HG02610 (cell line): Measurements from ENCODE around the gene GPN2.
"Not testable (repeated sequence)": the region's sequence is repeated elsewhere in the genome, so short reads cannot be mapped to it uniquely, and the experiment has no call there.

ENCODE experiments used
- ATAC-seq: cut with Tn5 transposase; IDR thresholded peaks from one replicate; pipeline ENCODE4 v1.9.1; 2021; ENCODE audit warnings: mild to moderate bottlenecking, moderate library complexity; ENCODE audit not compliant: unreplicated experiment

The GPN2 gene

DNA sequence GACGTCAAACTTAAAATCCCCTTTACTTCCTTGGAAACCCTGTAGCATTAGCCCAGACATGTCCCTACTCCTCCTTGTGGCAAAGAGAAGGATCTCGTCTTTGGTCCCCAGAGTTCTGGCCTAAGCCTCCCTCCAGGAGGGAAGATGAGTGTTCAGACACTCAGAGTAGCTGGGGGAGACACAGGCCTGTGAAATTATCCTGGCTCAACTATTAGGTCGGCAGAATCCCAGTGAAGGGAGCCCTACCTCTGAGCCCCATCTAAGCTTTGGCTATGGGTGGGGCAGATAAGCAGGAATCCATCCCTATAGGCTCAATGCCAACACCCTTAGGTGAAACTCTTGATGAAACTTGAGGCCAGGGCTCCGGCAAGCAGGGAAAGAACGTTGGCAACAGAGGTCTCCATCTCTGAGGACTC is 28.8 kb downstream of the GPN2 start:
- ATAC-seq: no peak

DNA sequence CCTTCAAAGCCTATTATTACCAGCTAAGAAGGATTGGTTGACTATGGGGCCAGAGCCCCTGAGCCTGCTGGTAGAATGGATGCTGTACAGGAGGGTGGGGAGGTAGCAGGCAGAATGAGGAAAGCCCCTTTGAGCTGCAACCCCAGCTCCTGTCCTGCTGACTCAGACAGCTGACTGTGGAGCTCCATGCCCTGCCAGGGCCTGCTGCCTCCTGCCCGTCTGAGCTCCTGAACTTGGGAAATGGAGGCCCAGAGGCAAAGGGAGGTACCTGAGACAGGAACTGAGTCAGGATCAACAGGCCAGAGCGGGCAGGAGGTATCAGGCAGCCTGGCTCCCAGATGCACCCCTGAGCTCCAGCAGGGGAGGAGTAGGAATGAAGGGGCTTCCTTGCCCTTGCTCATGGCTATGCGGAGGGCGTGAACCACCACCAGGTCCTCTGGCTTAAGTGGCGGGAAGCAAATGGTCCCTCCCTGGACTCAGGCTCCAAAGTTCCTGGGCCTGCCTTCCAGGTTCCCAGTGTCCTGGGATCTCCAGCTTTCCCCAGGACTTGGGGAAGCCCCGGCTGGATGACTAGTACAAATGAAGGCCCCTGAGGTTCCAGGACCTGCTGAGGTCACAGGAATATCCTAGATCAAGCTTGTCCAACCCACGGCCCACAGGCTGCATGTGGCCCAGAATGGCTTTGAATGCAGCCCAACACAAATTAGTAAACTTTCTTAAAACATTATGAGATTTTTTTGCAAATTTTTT is 31.0 kb downstream of the GPN2 start:
- no peak for ATAC-seq

DNA sequence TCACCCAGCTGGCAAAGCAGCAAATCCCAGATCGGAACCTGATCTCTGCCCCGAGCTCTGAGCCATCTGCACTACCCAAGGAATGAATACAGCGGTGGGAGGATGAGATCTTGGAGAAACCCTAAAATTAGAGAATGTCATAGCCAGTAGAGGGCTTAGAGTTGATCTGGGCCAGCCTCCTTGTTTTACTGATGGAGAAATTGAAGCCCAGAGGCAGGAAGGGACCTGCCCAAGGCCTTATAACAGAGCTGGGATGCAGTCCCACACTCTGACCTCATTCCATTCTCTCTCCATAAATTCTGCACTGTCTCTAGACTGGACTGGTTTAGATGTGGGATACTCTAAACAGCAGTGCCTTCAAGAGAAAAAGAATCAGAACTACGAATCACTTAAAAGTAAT is 31.9 kb downstream of the GPN2 start:
- no peak for ATAC-seq

DNA sequence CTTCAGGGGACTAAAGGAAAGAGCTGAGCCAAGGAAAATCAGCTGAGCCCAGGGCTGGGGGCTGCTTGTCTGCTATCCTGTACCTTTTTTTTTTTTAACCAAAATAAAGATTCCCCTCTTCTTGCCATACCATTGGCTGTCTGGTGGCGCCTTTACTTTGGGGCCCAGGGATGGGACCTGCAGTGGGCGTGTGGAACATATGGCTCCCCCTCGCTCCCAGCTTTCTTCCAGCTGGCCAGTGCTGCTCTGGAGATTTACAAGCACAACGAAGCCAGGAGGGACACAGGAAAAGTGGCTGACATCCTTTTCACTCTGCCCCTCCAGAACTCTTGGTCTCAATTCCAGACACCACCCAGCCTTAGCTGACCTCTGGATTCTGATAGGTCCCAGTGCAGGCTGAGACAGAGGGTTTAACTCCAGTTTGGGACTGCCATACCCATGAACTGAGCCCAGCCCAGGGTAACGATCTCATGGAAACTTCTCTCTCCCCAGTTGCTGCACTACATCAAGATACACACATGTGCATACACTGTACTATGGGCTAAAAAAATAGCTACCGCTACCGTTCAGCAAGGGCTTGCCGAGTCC is 32.5 kb downstream of the GPN2 start:
- no peak for ATAC-seq

DNA sequence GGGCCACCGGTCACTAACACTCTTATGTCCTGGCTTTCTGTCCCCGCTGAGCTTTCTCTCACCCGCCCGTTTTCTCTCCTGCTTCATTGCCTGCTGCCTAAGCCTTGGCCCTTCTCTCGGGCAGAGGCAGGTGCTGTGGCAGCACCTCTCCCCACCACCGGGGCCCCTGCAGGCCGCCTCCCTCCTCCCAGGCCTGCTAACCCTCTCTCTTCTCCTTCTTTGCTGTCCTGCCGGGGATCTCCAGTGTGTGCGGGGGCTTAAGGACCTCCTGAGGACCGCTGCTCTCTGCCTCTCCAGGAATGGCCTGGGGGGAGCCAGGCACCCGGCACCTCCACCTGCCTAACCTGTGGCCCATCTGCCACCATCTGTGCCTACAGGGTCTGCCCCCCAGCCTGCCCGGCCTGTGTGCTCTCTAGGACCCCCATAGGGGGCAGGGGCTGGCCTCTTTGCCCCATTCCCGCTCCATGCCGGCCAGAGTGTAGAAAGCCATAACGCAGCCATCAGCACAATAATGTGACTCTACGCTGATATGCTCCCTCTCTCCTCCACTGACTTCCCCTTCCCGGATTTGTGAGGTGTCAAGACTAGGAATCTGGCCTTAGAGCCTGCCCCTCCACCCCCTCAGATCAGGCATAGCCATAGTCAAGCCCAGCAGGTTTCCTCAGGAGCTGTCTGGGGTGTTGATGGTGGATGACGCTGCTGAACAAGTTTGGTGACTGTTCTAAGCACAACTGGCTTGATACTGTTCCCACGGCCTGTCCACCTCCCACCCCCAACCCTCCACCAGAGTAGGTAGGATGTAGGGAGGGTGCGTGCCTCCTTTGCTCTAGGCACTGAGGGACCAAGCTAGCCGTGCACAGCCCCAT is 33.2 kb downstream of the GPN2 start:
- ATAC-seq: no peak

DNA sequence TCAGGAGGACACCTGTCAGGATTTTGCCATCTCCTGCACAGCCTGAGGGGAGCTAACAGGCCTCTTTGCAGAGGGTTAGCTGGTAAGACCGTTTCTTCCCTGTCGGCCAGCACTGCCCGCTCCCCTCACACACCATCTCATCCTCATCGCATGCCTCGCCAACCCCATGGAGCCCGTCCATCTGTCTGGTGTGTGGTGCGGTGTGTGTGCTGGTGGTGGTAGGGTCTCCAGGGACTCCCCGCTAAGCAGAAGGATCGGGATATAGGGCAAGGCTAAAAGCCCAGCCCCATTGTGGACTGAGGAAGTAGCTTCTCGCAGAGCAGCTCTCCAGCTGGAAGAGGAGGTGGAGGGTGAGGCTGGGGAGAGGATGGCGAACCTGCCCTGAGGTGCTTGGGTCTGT is 33.9 kb downstream of the GPN2 start:
- ATAC-seq: no peak

DNA sequence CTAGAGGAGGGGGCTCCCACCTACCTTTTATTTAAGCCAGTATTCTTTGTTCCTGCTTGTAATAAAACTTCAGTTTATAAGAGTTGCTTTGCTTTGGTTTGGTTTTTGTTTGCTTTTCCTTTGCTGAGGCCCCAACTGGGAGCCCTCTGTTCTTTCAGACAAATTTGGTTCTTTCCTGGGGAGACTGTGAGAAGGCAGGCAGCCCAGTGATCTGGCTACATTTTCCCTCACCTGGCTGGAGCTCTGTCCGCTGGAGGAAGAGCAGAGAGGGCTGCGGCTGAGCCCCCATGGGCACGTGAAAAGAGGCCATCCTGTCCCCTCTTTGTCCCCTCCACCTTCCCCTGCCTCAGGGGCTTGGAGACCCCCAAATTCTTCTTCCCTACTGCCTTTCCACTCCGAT is 34.4 kb downstream of the GPN2 start:
- ATAC-seq: no peak

DNA sequence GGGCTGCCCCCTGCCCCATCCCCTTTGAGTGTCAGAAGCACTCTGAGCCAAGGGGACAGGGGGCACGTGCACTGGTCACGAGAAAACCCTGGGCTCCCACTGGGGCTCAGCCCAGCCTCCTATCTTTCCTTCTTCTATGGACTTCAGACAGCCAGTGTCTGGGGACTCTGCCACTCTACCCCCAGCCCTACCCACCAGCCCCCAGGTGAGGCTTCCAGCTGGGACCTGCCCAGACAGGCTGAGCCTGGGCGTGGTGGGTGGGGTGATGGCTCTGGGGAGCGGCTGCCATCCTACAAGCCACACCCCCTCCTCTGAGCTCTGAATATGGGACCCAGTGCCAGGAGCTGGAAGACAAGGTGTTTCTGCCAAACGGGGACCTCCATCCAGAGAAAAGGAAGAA is 35.2 kb downstream of the GPN2 start:
- no peak for ATAC-seq

DNA sequence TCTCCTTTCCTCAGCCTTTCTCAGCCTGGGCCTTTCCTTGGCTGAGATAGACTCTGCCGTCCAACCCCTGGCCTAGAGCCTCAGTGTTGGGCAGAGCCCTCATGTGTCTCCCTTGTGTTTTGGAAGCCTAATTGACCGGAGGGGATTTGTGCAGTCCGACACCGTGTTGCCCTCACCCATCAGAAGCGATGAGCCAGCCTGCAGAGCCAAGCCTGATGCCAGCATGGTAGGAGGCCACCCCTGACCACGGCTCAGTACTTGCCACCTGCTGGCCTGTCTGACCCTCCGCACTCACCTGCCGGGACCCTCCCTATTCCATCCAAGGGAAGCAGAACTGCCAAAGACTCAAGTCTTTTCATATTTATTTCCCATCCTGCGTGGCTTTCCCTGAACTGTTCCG is 36.5 kb downstream of the GPN2 start:
- no peak for ATAC-seq

DNA sequence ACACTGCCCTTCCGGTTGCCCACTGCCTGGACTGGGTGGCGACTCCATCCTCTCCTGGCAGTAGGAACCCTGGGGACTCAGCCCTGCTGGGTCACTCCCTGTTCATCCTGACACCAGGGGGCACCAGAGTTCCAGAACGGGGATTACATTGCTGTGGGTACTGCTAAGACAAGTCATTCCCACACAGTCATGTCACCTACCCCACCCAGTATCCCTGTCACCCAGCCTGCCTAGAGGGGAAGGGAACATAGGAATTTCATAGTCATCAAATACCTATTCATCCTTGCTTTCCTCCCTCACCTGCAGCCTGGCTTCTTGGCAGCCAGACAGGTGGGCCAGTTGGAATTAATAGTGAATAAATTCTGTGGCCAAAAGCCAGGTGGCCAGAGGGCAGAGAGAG is 36.9 kb downstream of the GPN2 start:
- no peak for ATAC-seq

DNA sequence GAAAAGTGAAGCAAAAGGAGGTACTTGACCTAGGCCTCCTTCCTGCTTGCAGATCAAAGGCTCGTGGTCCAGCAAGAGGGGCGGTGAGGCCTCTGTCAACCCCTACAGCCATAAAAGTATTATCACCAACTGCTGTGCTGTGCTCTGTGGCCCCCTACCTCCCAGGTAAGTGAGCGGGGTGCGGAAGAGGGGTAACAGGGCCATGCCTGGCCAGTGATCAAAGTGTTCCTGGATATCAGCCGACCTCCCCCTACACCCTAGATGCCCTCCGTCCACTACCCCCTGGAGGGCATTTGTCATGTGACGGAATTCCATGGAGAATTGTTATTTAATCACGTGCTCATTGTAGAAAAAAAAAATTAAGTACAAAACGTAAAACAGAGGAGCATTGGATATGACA is 37.4 kb downstream of the GPN2 start:
- no peak for ATAC-seq

DNA sequence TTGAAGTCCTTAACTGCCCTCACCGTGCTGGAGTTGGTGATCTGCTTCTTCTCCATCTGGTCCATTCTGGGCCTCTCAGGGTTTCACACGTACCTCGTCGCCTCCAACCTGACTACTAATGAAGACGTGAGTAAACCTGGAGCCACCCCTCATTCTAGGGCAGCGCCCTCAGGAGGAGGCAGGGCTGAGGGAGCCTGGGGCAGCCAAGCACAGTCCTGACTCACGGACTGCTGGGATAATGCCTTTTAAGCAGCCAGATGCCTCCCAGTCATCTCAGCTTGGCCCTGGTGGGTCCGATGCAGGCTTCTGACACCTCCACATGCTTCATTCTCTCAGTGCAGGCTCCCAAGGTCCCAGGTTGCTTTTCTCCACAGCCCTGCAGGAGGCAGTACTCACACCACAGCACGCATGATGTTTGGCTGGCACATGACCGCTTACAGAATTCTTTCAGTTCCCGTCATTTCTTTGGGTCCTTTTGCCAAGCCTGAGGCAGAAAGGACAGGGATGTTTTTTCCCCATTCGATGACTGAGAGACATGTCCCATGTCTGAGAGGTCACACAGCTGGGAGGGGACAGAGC is 38.9 kb downstream of the GPN2 start:
- ATAC-seq: no peak

DNA sequence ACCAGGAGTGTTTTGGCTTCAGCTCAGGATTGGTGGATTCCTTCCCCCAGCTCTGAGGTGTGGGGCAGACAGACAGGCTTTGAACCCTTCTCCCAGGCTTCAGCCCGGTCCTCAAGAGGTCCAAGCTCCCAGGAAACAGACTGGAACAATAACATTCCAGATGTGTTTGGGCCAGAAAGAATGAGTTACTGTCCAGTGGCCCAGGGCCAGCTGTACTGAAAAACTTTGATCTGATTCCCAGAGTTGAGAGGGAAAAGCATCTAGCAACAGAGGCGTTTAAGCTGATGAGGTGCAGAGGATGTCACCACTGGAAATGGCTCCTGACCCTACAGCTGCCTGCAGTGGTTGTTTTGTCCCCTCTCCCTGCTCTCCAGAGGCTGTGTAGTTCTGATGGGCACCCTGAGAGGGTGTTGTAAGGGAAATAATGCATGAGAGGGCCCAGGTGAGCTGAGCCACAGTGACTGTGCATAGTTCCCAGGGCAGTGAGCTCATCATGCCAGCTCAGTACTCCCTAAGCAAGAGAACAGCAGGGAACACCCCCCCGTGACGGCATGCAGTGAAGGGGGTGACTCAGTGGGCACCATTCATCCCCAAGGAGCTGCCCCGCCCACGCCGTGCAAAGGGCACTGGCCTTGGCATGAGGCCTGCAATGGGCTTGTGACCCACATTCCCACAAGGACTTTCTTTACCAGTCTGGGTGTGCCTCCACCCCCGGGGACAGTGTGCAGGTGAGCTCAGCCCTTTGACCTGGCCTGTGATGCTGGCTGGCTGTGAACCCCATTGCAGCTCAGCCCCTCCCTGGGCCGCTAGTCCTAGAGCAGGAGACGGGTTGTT is 40.9 kb downstream of the GPN2 start:
- no peak for ATAC-seq

DNA sequence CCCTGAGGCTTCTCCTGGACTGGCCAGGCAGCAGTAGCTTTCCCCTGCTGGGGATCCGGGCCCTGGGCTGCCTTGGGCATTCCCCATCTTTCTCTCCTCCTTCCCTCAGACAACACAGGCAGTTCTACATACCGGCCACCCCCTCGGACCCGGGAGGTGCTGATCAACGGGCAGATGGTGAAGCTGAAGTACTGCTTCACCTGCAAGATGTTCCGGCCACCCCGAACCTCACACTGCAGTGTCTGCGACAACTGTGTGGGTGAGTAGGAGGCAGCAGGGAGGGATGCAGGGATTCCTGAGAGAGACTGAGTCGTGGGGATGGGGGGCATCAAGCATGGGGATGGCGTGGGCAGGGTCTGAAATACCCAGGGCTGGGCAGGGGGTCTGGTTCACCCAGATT is 41.6 kb downstream of the GPN2 start:
- no peak for ATAC-seq

DNA sequence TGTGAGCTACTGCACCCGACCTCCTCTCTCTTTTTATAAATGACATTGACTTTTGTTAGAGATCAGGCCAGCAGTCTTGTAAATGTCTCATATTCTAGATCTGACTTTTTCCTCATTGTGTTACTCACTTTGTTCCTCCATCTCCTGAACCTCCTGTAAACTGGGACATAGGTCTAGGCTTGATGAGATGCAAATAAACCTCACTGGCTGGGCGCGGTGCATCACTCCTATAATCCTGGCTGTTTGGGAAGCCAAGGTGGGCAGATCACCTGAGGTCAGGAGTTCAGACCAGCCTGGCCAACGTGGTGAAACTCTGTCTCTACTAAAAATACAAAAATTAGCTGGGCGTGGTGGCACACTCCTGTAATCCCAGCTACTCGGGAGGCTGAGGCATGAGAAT is 42.3 kb downstream of the GPN2 start:
- ATAC-seq: not testable (repeated sequence)

DNA sequence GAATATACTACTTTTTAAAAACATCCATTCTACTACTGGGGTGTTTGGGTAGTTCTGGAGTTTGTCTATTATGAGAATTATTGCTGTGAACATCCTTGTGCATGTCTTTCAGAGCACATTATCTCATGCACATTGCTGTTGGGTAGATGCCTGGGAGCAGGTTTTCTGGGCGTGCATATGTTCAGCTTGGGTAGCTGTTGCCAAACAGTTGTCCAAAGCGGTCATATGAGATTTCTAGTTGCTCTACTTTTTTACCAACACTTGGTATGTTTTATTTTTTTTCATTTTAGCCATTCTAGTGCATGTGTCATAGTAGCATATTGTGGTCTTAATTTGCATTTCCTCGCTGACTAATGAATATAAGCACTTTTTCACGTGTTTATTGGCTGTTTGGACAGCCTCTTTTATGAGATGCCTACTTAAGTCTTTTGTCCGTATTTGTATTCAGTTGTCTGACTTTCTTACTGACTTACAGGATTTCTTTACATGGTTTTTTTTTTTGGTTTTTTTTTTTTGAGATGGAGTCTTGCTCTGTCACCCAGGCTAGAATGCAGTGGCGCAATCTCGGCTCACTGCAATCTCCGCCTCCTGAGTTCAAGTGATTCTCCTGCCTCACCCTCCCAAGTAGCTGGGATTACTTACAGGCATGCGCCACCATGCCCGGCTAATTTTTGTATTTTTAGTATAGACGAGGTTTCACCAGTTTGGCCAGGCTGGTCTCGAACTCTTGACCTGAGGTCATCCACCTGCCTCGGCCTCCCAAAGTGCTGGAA is 45.5 kb downstream of the GPN2 start:
- ATAC-seq: no peak

DNA sequence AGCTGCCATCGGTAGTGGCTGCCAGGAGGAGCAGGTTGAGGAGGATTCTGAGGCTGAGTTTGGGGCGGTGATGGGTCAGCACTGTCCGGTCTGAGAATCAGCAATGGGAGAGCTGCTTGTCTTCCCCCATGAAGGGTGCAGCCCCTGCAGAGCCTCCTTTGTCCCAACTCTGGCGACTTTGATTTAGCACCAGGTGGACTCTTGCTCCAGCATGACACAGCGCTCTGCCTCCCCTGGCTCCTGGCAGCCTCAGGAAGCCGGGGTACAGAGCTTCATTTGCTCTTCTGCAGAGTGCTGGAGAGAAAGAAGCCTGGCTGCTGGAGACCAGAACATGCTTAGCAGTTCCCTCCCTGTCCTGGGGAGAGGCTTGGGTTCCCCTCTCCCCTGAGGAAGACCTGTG is 50.3 kb downstream of the GPN2 start:
- ATAC-seq: no peak

DNA sequence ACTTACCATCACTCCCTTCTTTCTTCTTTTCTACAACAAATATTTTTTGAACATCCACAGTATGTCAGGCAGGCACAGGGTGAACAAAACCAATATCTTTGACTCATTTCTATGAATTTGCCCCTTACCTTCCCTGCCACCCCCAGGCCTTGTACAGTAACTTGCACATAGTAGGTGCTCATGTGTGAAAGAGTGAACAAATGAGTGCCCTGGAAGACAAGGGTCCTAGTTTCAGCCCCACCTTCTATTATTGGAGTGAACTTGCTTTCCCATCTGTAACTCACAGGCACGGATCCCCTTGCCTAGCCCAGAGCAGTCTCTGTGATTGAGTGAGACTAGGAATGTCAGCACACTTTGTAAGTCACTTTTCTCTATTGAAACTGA is 50.8 kb downstream of the GPN2 start:
- no peak for ATAC-seq

DNA sequence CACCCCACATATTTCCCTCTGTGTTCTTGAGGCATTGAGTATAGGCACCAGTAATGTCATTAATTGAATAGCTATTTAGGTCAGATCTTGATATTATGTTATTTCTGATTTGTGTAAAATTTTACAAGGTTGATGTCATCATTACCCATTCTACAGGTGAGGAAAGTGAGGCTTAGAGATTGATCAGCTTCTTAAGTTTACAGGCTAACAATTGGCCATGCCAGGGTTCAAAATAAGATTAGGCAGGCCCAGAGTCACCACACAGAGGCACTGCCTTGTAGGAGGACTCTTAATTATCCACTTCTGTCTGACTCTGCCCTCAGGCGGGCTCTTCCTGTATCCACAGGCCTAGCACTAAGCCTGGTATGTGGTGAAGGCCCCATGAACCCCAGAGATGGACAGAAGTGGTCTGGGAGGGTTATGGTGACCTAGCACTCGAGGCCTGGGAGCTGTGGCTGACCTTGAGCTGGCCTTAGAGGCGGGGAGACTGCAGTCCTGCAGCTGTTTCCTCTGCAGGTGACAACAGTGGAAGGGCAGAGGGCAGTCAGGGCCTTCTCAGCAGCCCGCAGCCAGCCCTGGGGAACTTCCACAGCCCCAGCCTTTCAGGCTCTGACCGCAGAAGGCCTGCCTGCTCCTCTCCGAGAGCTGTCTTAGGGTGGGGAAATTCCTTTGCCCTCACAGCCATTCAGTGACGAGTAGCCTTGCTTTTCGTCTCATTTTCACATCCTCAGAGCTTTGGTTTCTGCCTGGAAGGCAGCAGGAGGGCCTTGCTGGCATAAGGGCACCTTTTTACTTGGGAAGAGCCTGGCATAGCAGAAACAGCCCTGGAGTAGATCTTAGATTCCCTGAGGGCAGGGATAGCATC is 51.4 kb downstream of the GPN2 start:
- ATAC-seq: peak; percentile 90
